Measurements from ENCODE around the gene PMPCA.
A peak's percentile ranks its signal among the peaks of the same experiment; 100 is the strongest.

PMPCA gene, protein sequence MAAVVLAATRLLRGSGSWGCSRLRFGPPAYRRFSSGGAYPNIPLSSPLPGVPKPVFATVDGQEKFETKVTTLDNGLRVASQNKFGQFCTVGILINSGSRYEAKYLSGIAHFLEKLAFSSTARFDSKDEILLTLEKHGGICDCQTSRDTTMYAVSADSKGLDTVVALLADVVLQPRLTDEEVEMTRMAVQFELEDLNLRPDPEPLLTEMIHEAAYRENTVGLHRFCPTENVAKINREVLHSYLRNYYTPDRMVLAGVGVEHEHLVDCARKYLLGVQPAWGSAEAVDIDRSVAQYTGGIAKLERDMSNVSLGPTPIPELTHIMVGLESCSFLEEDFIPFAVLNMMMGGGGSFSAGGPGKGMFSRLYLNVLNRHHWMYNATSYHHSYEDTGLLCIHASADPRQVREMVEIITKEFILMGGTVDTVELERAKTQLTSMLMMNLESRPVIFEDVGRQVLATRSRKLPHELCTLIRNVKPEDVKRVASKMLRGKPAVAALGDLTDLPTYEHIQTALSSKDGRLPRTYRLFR

DNA sequence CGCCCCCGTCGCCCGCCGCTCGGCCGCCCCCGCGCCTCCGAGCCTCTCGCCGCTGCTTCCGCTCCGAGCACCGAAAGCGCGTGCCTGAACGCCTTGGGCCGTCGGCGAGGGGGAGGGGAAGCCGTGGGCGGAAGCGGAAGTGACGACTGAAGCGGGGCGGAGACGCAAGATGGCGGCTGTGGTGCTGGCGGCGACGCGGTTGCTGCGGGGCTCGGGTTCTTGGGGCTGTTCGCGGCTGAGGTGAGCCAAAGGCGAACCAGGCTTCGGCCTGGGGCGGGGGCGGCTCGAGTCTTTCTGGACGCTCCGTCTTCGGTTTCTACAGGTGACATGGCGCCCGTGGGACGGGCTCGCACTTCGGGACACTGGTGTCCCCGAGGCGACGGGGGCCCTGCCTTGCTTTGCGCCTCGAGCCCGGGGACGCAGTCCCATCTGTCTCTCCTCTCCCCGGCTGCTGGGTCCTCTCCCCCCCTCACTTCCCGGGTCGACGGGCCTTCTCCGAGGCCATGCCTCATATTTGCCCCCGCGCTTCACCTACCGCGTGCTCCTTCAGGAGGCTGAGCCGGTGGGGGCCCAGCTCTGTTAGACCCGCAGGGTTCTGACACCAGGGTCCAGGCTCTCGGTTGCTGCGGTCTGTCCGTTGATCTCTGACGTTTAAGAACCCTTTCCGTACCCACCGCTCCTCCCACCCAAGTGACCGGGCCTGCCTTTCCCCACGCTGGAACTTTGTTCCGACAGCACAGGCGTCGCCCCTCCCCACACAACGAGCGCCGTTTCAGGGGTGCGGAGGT is at the start of gene PMPCA, which contains the start of gene ENTR1:
Gene PMPCA, plus strand, starts transcription at position 159 of the 788 bp plus-strand sequence. Its CDS starts 11 bp downstream, at position 170.
Gene ENTR1, minus strand, starts transcription at position 115 of the 788 bp plus-strand sequence. CDS start 217 bp downstream, outside the sequence.
- peak; percentile 99 for DNase-seq (ENCODE audit: low spot score)

DNA sequence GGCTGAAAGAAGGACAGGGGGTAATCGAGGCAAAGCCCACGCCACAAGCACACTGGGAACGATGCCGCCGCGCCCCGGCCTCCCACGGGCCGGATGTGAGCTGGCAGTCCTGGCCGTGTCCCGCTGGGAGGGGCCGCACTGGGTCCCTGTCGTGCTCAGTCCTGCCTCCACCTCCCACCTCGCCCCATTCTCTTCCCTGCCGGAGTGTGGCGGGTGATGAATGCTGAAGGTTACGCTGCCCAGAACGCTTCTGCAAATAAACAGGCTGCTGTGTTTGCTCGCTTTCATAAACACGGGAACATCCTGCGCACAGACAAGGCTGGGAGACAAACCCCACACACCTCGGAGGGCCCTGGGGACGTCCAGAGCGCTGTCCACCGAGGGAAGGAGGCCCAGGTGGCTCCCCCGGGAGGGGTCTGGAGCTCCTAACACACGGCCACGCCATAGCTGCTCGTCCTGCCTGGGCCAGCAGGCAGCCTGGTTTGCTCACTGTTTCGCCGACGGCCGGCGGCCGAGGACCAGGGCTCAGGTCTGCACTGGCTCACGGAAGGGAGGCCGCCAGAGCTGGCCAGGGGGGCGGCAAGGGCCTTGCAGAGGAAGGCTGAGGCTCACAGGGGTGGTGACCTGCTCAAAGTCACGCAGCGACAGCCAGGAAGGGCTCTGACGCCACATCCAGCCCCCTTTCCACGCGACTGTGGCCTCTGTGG is 49.3 kb upstream of the PMPCA start:
- peak; percentile 65 for DNase-seq (ENCODE audit: low spot score)

DNA sequence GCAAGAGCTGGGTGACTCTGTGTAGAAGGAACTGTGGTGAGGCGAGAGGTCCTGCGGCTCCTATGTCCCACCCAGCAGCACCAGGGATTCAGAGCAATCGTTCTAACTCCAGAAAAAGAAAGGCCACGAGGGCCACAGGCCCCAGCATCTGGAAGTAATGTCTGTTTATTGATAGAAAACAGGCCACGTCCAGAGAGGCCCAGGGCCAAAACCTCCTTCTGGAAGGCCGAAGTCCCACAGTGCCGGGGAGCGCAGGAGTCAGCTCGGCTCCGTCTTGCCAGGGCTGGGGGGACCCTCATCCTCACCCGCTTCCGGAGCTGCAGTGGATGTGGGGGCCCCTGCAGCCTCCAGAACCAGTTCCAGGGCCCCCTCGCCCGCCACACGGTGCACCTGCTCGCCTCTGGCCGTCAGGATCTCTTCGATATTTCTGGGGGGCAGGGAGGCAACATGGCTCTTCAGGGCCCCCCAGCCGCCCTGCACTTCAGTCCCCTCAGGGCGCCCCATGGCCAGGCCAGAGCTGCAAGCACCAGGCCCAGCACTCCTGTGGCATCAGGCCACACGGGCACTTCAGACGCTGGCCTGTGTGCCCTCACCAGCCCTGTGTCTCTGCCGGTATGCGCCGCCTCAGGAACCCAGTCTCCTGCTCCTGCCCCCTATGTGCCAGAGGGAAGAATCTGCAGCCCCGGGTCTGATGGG is 48.6 kb upstream of the PMPCA start:
- no peak for DNase-seq (ENCODE audit: low spot score)

DNA sequence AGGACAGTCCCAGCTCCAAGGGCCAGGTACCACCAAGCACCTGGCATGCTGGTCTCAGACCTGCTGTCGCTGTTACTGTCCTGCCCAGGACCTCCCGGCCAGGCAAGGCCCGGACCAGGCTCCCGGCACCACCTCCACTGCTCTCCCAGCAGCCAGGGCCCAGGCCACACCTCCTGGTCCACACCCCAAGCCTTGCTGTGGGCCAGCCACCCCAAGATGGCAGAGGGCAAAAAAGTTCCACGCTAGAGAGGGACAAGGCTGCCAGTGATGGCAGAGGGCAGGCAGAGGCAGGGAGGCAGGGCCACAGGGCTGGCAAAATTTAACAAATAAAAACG is 48.0 kb upstream of the PMPCA start:
- no peak for DNase-seq (ENCODE audit: low spot score)

DNA sequence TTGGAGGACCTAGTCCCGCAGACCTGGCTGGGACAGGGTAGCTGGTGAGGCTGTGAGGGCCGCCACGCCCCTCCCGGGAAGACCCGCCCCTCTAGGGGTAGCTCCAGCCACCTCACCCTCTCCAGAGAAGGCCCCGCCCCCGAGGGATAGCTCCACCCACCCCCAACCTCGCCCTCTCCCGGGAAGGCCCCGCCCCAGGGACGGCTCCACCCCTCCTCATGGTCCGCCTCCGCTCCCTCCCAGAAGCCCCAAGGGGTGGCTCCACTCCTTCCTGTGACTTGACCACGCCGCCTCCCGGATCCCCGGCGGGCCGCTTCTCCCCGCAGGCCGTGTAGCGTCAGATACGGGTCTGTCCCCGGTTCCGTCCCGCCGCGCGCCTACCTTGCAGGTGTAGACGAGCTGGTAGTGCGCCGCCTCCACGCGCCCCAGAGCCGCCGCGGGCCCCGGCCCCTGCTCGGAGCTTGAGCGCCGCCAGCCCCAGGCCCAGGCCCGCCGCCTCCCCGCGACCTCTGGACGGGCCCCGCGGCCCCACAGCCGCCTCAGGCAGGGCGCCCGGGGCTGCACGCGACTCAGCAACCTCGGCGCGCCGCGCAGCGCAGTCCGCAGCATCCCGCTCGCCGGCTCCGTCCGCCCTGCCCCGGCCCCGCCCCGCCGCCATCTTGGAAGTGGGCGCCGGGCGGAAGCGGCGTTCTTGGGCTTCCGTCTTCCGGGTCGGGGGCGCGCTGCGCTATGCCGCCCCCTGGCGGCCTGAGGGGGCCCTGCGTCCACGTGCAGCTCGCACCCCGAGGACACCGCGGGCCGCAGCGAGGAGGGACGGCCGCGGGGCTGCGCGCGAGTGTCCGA is 47.1 kb upstream of the PMPCA start, which contains the start of gene DNLZ:
Gene DNLZ, minus strand, starts transcription at position 639 of the 843 bp plus-strand sequence. Its CDS starts 30 bp downstream, at position 609.
- DNase-seq (ENCODE audit: low spot score): peak; percentile 99

DNA sequence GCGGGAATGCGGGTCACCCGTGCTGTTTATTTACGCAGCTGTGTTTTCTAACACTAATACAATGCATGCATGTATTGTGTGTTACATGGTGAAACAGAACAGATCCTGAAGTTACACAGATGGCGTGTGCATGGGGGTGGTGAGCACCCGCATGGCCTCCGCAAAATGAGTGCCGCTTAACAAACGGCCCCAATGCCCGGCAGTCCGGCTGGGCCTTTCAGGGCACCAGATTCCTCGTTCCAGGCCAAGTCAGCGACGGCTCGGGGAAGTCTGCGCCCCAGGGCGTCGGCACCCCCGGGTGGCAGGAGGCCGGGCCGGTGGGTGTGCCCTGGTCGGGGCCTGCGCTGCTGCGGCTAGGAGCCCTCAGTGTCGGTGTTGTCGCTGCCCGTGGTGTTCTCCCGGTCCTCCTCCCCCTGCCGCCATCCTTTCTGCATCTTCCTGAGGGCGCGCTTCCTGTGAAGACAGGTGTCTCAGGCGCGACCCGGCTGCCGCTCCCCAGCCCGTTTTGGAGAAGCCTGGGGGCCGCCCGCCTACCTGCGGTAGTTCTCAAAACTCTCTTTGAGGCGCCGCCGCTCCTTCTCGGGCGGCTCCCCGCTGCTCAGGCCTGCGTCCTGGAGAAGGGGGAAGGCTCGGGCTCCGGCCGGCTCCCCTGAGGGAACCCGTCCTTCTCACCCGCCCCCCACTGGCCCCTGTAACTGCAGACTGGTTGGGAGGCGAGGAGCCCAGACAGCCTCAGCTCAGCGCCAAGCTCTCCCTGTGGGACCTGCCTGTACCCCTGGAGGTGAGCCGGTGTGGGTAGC is 46.3 kb upstream of the PMPCA start:
- DNase-seq (ENCODE audit: low spot score): no peak

DNA sequence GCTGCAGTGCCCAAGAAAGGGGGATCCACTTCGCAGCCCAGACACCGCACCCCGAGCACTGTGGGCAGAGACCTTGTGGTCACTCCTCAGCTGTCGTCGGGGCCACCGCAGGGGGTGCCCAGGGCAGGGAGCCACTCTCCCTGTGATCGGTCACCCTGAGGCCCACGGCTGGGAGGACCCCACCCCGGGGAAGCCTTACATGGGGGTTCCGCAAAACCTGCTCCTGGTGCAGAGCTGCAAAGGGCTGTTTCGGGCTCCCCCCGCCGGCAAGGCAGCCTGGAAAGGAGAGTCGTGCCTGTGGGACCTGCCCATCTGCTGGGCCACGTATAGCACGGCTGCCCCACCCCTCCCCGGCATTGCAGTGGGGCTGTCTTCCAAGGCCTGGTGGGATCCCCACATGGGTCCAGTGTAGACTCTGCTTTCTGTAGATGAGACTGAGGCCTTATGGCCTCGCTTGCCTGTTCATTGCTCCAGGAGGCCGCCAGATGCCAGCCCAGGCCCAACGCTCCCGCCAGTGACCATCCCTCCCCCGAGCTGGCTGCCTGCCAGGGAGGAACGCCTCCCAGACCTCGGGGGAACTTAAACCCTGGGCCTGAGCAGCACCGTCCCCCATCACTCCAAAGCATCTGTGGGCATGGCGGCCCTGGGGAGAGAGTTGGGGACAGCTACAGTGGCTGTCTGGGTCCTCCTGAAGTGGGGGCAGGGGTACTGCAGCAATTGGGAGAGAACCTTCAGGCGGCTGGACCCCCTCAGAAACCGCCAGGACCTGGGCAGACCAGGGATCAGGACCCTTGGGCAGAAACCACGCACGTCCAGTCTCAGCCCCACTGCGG is 45.3 kb upstream of the PMPCA start:
- DNase-seq (ENCODE audit: low spot score): no peak

DNA sequence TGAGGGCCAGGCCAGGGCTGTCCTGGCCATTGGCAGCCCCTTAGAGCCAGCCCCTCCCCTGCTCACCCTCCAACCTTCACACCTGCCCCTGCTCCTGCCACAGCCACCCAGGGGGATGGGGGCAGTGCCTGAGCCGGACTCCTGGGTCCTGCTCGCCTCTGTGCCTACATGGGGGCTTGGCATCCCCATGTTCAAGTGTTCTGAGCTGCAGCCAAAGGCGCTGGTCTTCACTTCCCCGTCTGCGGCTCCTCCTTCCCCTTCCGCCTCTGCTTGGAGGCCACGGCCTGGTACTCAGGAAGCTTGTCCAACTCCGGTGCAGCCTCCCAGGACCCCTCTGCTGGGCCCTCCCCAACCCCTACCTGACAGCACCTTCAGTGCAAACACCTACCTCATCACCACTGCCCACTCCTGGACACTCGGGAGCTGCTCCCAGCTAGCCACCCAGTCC is 44.7 kb upstream of the PMPCA start:
- no peak for DNase-seq (ENCODE audit: low spot score)

DNA sequence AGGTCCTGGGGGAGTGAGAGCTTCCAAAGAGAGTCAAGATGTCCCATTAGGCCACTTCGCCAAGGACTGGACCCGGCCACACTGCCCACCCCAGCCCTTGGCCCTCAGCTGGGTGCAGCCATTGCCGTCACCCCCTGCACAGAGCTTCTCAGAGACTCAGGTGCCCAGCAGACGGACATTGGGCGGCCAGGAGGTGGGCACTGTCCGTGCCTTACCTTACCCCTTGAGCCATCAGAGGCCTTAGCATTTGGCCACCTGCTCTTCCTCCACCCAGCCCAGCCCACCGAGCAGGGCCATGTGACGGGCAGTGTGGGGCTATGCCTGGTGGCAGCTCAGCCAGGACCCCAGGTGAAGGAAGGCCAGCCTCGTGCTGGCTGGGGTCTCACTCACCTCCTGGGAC is 43.6 kb upstream of the PMPCA start:
- no peak for DNase-seq (ENCODE audit: low spot score)

DNA sequence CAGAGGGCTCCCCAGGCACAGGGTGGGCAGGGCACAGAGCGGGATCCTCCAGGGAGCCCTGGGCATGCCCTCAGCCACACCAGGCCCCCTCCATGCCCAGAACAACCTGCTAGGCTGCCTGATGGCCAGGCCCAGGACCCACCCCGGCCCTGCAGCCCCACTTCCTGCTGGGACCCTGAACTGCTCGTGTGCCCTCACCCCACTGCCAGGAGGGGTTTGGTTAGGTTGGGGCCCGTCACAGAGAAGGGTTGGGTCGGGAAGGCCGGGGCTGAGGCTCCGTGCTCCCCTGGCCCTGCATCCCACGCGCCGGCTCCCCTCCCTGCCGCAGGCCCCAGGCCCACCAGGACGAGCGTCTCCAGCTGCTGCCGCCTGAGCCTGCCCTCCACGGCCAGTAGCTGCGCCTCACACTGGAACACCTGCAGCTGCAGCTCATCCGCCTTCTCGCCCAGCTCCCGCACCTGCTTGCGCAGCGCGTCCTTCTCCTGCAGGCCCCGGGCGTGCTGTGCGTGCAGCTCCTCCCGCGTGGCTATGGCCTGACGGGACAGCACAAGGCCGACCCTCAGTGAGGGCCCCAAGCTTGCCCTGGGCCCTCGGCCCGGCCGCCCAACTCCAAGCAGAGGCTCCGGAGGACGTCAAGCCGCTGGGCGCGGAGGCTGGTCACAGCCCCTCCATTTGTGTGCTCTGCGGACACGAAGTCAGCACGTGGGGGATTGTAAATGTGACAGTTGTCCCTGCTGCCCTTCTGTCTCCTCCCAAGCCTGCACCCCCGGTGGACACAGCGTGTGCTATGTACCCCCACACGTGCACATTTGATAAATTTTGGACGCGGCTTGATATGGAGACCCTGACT is 42.9 kb upstream of the PMPCA start:
- DNase-seq (ENCODE audit: low spot score): no peak

DNA sequence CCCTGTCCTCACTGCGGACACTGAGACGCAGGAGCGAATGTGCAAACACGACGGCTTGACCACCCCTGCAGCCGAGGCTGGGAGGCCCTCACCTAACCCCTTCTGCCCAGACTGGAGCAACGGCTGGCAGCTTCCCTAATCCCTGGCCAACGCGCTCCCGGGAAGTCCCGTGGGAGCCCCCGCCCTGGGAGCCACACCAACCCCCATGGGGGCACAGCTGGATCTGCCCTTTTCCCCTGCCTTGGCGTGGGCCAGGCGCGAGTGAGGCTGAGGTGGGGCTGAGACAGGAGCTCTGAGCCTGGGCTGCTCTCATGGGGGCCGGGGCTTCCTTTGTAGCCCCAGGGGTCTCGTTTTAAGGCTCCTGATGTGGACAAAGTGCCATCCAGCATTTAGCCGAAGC is 42.3 kb upstream of the PMPCA start:
- DNase-seq (ENCODE audit: low spot score): no peak

DNA sequence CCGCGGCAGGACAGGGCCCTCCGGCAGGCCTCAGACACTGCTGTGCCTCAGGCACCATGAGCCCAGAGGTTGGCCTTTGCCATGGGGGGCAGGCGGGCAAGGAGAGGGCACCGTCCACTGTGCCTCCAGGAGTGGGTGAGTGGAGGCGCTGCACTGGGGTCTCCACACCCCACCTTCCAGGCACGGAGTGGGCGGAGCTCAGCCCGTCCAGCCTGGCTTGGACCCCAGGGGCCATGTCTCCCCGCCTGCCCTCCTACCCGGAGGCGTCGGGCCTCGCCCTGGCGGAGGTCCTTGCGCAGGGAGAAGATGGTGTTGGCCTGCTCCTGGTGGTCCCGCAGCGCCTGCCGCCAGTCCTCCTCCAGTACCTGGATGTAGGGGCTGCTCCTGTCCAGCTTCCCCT is 40.4 kb upstream of the PMPCA start:
- DNase-seq (ENCODE audit: low spot score): no peak

DNA sequence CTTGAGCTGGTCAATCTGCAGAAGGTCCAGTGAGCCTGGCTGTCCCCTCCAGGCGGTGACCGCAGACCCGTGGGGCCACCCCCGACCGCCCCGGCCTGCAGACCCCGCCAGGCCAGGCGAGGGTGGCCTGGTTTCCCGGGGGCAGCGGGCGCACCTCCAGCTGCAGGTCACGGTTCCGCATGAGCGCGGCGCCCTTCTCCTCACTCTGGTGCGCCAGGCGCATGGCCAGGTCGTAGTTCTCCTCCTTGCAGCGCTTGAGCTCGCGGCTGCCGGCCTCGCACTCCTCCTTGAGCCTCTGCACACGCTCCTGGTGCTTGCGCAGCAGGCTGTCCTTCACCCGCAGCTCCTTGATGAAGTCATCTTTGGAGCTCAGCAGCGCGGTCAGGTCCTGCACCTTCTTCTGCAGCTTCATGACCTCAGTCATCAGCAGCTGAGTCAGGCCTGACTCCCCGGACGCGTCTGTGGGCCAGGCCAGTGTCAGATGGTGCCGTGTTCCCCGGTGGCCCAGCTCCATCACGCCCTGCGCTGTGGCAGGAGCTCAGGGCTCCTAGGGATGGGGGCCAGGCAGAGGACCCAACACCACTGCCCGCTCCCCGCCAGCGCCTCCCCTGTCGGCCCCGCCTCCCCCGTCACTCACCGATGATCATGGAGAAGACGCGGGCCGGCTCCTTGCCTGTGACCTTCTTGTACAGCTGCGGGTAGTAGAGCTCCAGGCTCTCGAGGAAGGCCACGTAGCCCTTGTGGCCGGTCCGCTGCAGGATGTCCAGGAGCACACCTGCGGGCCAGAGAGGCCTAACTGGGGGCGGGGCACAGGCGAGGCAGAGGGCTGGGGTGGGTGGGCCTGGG is 39.5 kb upstream of the PMPCA start:
- DNase-seq (ENCODE audit: low spot score): peak; percentile 67

DNA sequence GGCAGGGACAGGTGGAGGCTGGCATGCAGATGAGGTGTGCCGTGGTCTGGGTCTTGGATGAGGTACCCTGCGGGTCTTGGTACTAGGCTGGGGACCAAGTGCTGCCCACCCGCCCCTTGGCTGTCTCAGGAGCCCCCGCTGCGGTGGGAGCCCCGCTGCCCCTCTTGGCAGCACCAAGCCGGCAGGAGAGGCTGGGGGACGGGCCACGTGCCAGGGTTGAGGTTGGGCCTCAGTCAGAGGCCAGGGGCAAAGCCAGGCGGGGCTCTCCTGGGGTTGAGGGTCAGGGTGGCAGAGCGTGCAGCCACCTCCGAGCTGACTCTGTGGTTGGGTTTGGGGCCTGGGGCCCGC is 39.0 kb upstream of the PMPCA start:
- no peak for DNase-seq (ENCODE audit: low spot score)

DNA sequence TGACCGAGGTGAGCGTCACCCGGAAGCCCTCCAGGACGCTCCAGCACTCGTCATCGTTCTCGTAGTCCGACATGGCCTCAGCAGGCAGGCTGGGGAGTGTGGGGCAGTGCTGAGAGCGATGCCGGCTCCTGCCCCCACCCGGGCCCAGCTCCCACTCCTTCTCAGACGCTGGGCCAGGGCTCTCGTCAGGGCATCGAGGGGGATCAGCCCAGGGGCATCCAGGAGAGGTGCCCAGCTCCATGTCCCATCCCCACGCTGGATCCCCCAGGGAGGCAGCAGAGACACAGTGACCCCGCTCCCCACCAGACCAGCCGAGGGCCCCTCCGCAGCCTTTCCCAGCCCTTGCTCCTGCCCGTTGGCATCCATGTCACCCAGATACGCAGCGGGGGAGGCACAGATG is 38.5 kb upstream of the PMPCA start:
- DNase-seq (ENCODE audit: low spot score): no peak

DNA sequence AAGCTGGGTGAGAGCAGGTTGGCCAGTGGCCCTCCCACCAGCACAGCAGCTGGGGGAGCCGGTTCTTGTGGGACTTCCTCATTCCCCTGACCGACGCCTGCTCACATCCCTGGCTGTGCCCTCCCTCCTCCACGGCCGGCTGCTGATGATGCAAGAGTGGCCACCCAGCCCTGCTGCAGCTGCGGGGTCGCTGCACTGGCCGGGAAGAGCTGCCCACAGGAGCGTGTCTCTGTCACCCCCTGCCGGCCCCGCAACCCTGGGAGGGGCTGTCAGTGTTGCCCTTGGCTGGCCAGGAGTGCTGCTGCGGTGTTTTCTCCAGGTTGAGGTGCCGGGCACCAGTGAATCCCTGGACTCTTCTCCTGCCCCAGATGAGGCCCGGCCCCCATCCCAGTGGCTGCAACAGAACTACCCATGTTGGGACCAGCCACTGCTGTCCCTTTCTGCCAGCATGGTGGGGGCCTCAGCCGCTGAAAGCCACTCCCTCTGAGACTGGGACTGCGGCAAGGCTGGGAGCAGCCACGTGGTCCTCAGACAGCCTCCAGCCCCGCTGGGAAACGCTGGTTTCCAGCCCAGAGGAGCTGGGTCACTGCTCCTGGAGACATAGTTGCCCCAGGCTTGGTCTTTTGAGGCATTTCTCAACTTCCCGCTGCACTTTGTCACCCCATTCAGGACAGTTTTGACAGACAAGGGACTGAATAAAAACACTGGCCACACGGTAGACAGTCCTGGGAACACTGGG is 37.7 kb upstream of the PMPCA start:
- peak; percentile 89 for DNase-seq (ENCODE audit: low spot score)
